Measurements from ENCODE around the gene CASZ1.

- TF ChIP-seq GATA2 (IDR thresholded peaks at IDR 0.05; ENCODE audit: low read depth, low read length) (no peak), GATA3 (IDR thresholded peaks at IDR 0.05; ENCODE audit: low read depth, low read length) (no peak)
Measured at GRCh38 chr1:10589074-10589473, 207.4 kb downstream of the CASZ1 start.

Data from SH-SY5Y (cell line).